ENCODE measurements around the gene ZKSCAN1. TPM values are rescaled to one million over a fixed set of nuclear protein-coding genes. Genes with fewer than 3 reads are reported as not detected.

Gene ZKSCAN1
- polyA plus RNA-seq, 3 donors: 10.4 to 24.3 (median 10.7) TPM

Other genes starting within 250 kb of the ZKSCAN1 start
- not detected for gene CYP3A4, start 231.4 kb upstream of the ZKSCAN1 start, polyA plus RNA-seq
- not detected for gene CYP3A43, start 187.6 kb upstream of the ZKSCAN1 start, polyA plus RNA-seq
- gene OR2AE1, start 138.6 kb upstream of the ZKSCAN1 start, polyA plus RNA-seq: not detected
- gene TRIM4, start 96.1 kb upstream of the ZKSCAN1 start, polyA plus RNA-seq: 10 to 100 TPM; 10.8 to 17.9 (median 12.5) TPM
- gene GJC3, start 86.0 kb upstream of the ZKSCAN1 start, polyA plus RNA-seq: not detected
- not detected for gene AZGP1, start 39.6 kb upstream of the ZKSCAN1 start, polyA plus RNA-seq
- gene ZSCAN21, start 34.2 kb downstream of the ZKSCAN1 start, polyA plus RNA-seq: 1 to 10 TPM; 1.5 to 4.6 (median 4.4) TPM
- gene ZNF3, start 66.1 kb downstream of the ZKSCAN1 start, polyA plus RNA-seq: 10 to 100 TPM in 1 of 3 donors, 1 to 10 TPM in 2; 7.1 to 13.4 (median 8.9) TPM
- gene COPS6, start 73.4 kb downstream of the ZKSCAN1 start, polyA plus RNA-seq: 100 to 1,000 TPM in 2 of 3 donors, 10 to 100 TPM in 1; 77.1 to 119 (median 109) TPM
- gene MCM7, start 85.8 kb downstream of the ZKSCAN1 start, polyA plus RNA-seq: 10 to 100 TPM in 1 of 3 donors, 1 to 10 TPM in 2; 6.9 to 61.1 (median 8.8) TPM
- 10 to 100 TPM; 10.5 to 13.1 (median 12.6) TPM for gene AP4M1, start 86.0 kb downstream of the ZKSCAN1 start, polyA plus RNA-seq
- 10 to 100 TPM in 2 of 3 donors, 1 to 10 TPM in 1; 9.6 to 28.9 (median 11.0) TPM for gene TAF6, start 103.8 kb downstream of the ZKSCAN1 start, polyA plus RNA-seq
- 1 to 10 TPM; 6.2 to 6.8 (median 6.2) TPM for gene CNPY4, start 104.0 kb downstream of the ZKSCAN1 start, polyA plus RNA-seq
- under 1 TPM; 0.57 to 0.81 (median 0.59) TPM for gene MBLAC1, start 111.4 kb downstream of the ZKSCAN1 start, polyA plus RNA-seq
- gene LAMTOR4, start 133.3 kb downstream of the ZKSCAN1 start, polyA plus RNA-seq: 100 to 1,000 TPM; 533 to 754 (median 621) TPM
- 10 to 100 TPM in 1 of 3 donors, 1 to 10 TPM in 2; 1.0 to 38.4 (median 1.6) TPM for gene TRAPPC14, start 143.1 kb downstream of the ZKSCAN1 start, polyA plus RNA-seq
- gene GAL3ST4, start 153.0 kb downstream of the ZKSCAN1 start, polyA plus RNA-seq: under 1 TPM in 1 of 3 donors, not detected in 2; 0.31 TPM
- under 1 TPM in 1 of 3 donors, not detected in 2; 0.91 TPM for gene GPC2, start 161.8 kb downstream of the ZKSCAN1 start, polyA plus RNA-seq
- under 1 TPM in 2 of 3 donors, not detected in 1; 0.39 TPM for gene STAG3, start 162.3 kb downstream of the ZKSCAN1 start, polyA plus RNA-seq
- gene PVRIG, start 204.4 kb downstream of the ZKSCAN1 start, polyA plus RNA-seq: under 1 TPM in 2 of 3 donors, not detected in 1; 0.27 to 0.38 TPM